ENCODE results near the gene TRAK2. TPM values are rescaled to one million over a fixed set of nuclear protein-coding genes. Genes with fewer than 3 reads are reported as not detected.

Gene TRAK2
- total RNA-seq, 1 experiment from 2014 or later = 30.1 TPM

DNA sequence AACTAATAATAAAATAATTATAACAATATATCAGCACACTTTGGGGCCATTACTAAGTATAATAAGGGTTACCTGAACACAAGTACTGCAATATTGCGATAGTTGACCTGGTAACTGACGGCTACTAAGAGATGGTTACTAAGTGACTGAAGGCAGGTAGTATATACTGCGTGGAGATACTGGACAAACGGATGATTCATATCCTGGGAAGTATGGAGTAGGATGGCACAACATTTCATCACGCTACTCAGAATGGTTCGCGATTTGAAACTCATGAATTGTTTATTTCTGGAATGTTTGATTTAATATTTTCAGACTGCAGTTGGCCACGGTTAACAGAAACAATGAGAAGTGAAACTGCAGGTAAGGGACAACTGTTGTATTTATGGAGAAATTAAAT is 54.7 kb downstream of the TRAK2 start:
- no peak for DNase-seq (ENCODE audit: low spot score)
- Histone ChIP-seq H3K9me3 (ENCODE audit: low read depth, low read length, poor library complexity, severe bottlenecking) (no peaks in the 10 kb centered on the region), H3K27me3 (replicated peaks; ENCODE audit: insufficient read depth, low read depth, low read length, poor library complexity) (no peaks in the 10 kb centered on the region), H3K27ac (ENCODE audit: low read depth, low read length, poor library complexity, severe bottlenecking) (no peak overlapping the region), H3K36me3 (ENCODE audit: insufficient read depth, low read length, poor library complexity, severe bottlenecking) (peaks cover 48% of the 10 kb centered on the region), H3K4me3 (ENCODE audit: low read depth, low read length, poor library complexity, severe bottlenecking) (no peak overlapping the region), H3K4me1 (ENCODE audit: insufficient read depth, low read length, poor library complexity, severe bottlenecking) (peaks cover 7% of the 10 kb centered on the region)
- no TSS peak for BruUV-seq (replicated peaks)
- CTCF ChIA-PET = no interaction called here
- TF ChIP-seq EZH2 (IDR thresholded peaks at IDR 0.05; ENCODE audit: borderline replicate concordance, low read depth, low read length, poor library complexity, severe bottlenecking) = no peak
- TF ChIP-seq, protein P1, sequence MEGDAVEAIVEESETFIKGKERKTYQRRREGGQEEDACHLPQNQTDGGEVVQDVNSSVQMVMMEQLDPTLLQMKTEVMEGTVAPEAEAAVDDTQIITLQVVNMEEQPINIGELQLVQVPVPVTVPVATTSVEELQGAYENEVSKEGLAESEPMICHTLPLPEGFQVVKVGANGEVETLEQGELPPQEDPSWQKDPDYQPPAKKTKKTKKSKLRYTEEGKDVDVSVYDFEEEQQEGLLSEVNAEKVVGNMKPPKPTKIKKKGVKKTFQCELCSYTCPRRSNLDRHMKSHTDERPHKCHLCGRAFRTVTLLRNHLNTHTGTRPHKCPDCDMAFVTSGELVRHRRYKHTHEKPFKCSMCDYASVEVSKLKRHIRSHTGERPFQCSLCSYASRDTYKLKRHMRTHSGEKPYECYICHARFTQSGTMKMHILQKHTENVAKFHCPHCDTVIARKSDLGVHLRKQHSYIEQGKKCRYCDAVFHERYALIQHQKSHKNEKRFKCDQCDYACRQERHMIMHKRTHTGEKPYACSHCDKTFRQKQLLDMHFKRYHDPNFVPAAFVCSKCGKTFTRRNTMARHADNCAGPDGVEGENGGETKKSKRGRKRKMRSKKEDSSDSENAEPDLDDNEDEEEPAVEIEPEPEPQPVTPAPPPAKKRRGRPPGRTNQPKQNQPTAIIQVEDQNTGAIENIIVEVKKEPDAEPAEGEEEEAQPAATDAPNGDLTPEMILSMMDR (conservative IDR thresholded peaks at IDR 0.05; ENCODE audit: low read depth, low read length) = no peak
- POLR2A ChIA-PET (ENCODE audit: low non-redundant PET) = no interaction called here
- intact Hi-C loops (cut with micrococcal nuclease; ENCODE audit: unreplicated experiment) = no loop called here

DNA sequence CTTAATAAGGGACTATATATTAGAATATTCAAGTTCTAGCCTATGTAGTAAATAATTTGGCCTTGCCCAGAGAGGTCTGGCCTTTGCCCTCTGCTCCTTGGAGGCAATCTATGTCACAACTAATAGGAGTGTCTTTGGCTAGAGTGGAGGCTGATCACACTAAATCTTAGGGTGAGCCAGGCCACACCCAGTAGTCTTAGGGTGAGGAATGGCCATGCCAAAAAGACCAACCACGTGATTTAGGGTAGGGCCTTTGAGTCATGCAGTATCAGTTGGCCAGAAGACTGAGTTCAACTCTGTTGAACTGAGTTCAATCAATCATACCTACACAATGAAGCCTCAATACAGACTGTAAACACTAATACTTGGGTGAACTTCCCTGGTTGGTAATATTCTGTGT is 68.1 kb downstream of the TRAK2 start:
- no peaks in the 10 kb centered on the region for H3K4me1 ChIP-seq (ENCODE audit: insufficient read depth, low read length, poor library complexity, severe bottlenecking)
- H3K36me3 ChIP-seq (ENCODE audit: insufficient read depth, low read length, poor library complexity, severe bottlenecking) = peaks cover 66% of the 10 kb centered on the region
- POLR2A ChIA-PET (ENCODE audit: low non-redundant PET) = interaction anchor here (0.5 kb wide), 1 partner anchor 704 kb away, joined by 3 read pairs; no protein-coding TSS in a partner anchor
- TF ChIP-seq, protein P1 (conservative IDR thresholded peaks at IDR 0.05; ENCODE audit: low read depth, low read length) = no peak
- H3K27ac ChIP-seq (ENCODE audit: low read depth, low read length, poor library complexity, severe bottlenecking) = no peak overlapping the region
- no peaks in the 10 kb centered on the region for H3K27me3 ChIP-seq (replicated peaks; ENCODE audit: insufficient read depth, low read depth, low read length, poor library complexity)
- intact Hi-C loops (cut with micrococcal nuclease; ENCODE audit: unreplicated experiment) = no loop called here
- CTCF ChIA-PET = no interaction called here
- no TSS peak for BruUV-seq (replicated peaks)
- H3K9me3 ChIP-seq (ENCODE audit: low read depth, low read length, poor library complexity, severe bottlenecking) = no peaks in the 10 kb centered on the region
- no peak for DNase-seq (ENCODE audit: low spot score)
- no peak overlapping the region for H3K4me3 ChIP-seq (ENCODE audit: low read depth, low read length, poor library complexity, severe bottlenecking)

- BruUV-seq (replicated peaks) = no TSS peak
- DNase-seq (ENCODE audit: low spot score) = no peak
- ChIA-PET POLR2A (ENCODE audit: low non-redundant PET) (no interaction called here), CTCF (no interaction called here)
- H3K36me3 ChIP-seq (ENCODE audit: insufficient read depth, low read length, poor library complexity, severe bottlenecking) = peaks cover 36% of the 10 kb centered on the region
- H3K27me3 ChIP-seq (replicated peaks; ENCODE audit: insufficient read depth, low read depth, low read length, poor library complexity) = no peaks in the 10 kb centered on the region
- H3K9me3 ChIP-seq (ENCODE audit: low read depth, low read length, poor library complexity, severe bottlenecking) = no peaks in the 10 kb centered on the region
- intact Hi-C loops (cut with micrococcal nuclease; ENCODE audit: unreplicated experiment) = no loop called here
- no peak overlapping the region for H3K4me3 ChIP-seq (ENCODE audit: low read depth, low read length, poor library complexity, severe bottlenecking)
- no peaks in the 10 kb centered on the region for H3K4me1 ChIP-seq (ENCODE audit: insufficient read depth, low read length, poor library complexity, severe bottlenecking)
- TF ChIP-seq, protein P1 (conservative IDR thresholded peaks at IDR 0.05; ENCODE audit: low read depth, low read length) = no peak
- TF ChIP-seq EZH2 (IDR thresholded peaks at IDR 0.05; ENCODE audit: borderline replicate concordance, low read depth, low read length, poor library complexity, severe bottlenecking) = no peak
- H3K27ac ChIP-seq (ENCODE audit: low read depth, low read length, poor library complexity, severe bottlenecking) = no peak overlapping the region
Measured at GRCh38 chr2:201378496-201379397, 72.5 kb downstream of the TRAK2 start.
